Activated T-cell treated with anti-CD3 and anti-CD28 coated beads, Interleukin-2, amount 50 U/mL, for 72 hours (primary cell): ENCODE data around the gene UPP2. TPM values are rescaled to one million over a fixed set of nuclear protein-coding genes. Genes with fewer than 3 reads are reported as not detected.

ENCODE experiments used
- ATAC-seq, 2 donors: fragments of 150-1000 bp; cut with Tn5 transposase; replicated peaks in 1 of 2; 2 replicates each; pipeline ENCODE4 v1.10.0; 2021; ENCODE audit warnings: moderate library complexity in 2 of 2, mild to moderate bottlenecking in 1 of 2
- DNase-seq, 2 donors: peaks; one replicate each; pipeline ENCODE4 v3.0.0; 2021 to 2022; ENCODE audit warnings: mixed read lengths in 1 of 2
- H3K27ac Mint-ChIP-seq: one replicate; pipeline ENCODE4 v1.8.0; 2022; ENCODE audit warnings: mild to moderate bottlenecking, moderate library complexity, mixed read lengths
- H3K27me3 Mint-ChIP-seq: one replicate; pipeline ENCODE4 v1.8.0; 2022; ENCODE audit warnings: low read depth, mixed read lengths
- H3K36me3 Mint-ChIP-seq, 2 donors: one replicate each; pipeline ENCODE4 v1.8.0; 2022; ENCODE audit warnings: mixed read lengths in 2 of 2, mild to moderate bottlenecking in 1 of 2; ENCODE audit not compliant: insufficient read depth in 2 of 2
- H3K4me1 Mint-ChIP-seq: one replicate; pipeline ENCODE4 v1.8.0; 2022; ENCODE audit warnings: low read depth, mixed read lengths
- H3K4me3 Mint-ChIP-seq, 2 donors: one replicate each; pipeline ENCODE4 v1.8.0; 2022; ENCODE audit warnings: mild to moderate bottlenecking in 2 of 2, mixed read lengths in 2 of 2, moderate library complexity in 2 of 2
- H3K9me3 Mint-ChIP-seq, 2 donors: one replicate each; pipeline ENCODE4 v1.8.0; 2022; ENCODE audit warnings: mixed read lengths in 2 of 2
- total RNA-seq, 2 donors: library from RNA; stranded (reverse); gene quantifications; one replicate each; pipeline ENCODE4 v1.2.3, GENCODE V29; 2022

UPP2 gene
- total RNA-seq, 2 donors from 2014 or later: not detected

DNA sequence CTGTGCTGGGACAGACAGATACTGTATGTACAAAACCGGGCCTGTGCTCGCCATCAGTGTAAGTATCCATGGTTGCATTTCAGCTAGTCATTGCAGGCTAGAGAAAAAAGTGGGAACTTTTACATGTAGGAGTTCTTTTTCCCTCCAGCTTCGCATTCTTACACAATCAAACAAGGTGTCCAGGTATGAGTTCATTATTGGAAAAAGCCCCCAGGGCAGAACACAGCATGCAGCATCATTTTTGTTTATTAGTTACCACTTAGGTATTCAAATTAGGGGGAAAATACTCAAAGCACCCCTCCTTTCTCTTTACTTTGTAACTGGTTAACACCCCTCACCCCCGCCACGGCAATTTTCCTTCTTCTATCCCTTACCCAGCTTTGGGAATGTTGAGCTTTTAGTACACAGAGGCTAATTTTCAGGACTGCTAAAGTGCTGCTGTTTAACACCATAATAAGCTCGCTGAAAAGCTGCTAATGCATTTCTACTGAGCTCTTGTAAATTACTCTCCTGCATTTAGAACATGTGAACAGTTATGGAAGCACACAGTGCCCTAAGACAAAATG lies 13.6 kb downstream of the UPP2 start:
- no peak overlapping the region for H3K27ac Mint-ChIP-seq
- no peaks in the 10 kb centered on the region for H3K9me3 Mint-ChIP-seq
- H3K27me3 Mint-ChIP-seq: peaks cover 6% of the 10 kb centered on the region
- H3K36me3 Mint-ChIP-seq: no peaks in the 10 kb centered on the region
- ATAC-seq (no peak), DNase-seq (no peak)
- no peaks in the 10 kb centered on the region for H3K4me1 Mint-ChIP-seq
- no peak overlapping the region for H3K4me3 Mint-ChIP-seq

DNA sequence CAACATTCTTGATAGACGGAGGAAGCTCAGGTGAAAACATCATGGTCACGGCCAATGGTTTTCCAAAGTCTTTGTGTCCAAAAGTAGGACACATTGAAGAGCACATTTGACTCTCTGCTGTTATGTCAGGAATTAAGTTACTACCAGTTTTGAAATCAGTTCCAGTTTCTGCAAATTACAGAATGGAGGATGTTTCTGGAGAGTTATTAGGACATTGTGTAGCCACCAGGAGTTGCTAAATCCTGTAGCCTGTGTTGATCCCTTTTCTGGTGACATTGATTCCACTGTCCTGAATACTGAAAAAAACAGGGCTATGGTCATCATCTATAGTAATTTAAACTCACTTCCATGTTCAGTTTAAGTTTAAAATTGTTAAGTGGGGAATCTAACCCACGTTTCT lies 15.3 kb downstream of the UPP2 start:
- DNase-seq: no peak
- H3K27ac Mint-ChIP-seq: no peak overlapping the region
- no peaks in the 10 kb centered on the region for H3K9me3 Mint-ChIP-seq
- H3K27me3 Mint-ChIP-seq: peaks cover 6% of the 10 kb centered on the region
- no peak overlapping the region for H3K4me3 Mint-ChIP-seq
- ATAC-seq: no peak
- H3K4me1 Mint-ChIP-seq: no peaks in the 10 kb centered on the region
- H3K36me3 Mint-ChIP-seq: no peaks in the 10 kb centered on the region

DNA sequence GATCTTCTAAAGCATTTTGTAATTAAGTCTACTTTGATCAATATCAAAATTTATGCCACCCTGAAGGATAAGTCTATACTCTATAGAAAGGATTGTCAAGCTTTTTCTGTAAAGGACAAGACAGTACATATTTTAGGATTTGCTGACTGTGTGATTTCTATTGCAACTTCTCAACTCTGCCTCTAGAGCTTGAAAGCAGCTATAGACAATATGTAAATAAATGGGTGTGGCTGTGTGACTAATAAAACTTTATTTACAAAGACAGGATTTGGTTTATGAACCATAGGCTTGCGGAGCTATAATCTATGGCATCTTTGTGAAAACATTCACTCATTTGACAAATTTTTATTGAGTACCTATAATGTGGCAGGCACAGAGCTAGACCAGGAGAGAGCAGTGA lies 18.4 kb downstream of the UPP2 start:
- Mint-ChIP-seq H3K27ac (no peak overlapping the region), H3K36me3 (no peaks in the 10 kb centered on the region), H3K27me3 (peaks cover 5% of the 10 kb centered on the region), H3K4me3 (no peak overlapping the region), H3K4me1 (no peaks in the 10 kb centered on the region), H3K9me3 (no peaks in the 10 kb centered on the region)
- ATAC-seq (no peak), DNase-seq (no peak)

DNA sequence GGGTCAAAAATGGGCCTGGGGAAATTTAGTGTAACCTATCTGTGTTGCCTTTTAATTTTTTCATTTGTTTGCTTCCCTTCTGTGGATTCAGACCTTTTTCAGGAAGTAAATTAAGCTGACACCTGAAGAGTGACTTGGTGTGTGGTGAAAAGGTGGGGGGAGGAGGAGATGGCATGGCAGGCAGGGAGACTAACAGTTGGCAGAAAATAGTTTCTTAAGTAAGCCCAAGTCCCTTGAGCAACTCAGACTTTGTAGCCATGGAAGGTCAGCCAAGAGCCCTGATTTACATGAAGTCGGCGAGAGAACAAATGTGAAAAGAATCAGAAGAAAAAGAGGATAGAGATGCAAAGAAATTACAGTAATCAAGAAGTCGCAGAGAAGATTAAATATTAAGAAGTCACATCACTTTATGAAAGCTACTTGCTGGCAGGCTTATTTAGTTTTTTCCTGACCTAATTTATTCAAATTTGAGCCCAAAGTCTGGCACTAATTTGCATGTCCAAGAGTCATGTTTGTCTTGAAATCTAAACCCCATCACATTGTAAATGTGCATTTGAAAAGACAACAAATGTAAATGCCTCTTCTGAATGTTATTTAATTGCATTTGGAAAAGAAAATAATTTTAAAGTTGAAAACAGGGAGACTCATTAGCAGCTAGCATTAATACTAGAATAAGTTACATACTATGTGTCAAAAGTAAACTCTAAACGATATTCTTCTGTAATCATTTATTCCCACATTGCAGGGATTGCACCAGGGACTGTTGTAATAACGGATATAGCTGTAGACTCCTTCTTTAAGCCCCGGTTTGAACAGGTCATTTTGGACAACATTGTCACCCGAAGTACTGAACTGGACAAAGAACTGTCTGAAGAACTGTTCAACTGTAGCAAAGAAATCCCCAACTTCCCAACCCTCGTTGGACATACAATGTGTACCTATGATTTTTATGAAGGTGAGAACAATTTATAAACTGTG lies 19.3 kb downstream of the UPP2 start:
- H3K4me3 Mint-ChIP-seq: no peak overlapping the region
- H3K36me3 Mint-ChIP-seq: no peaks in the 10 kb centered on the region
- DNase-seq: no peak
- H3K27ac Mint-ChIP-seq: no peak overlapping the region
- peaks cover 5% of the 10 kb centered on the region for H3K27me3 Mint-ChIP-seq
- no peaks in the 10 kb centered on the region for H3K4me1 Mint-ChIP-seq
- no peak for ATAC-seq
- H3K9me3 Mint-ChIP-seq: no peaks in the 10 kb centered on the region

DNA sequence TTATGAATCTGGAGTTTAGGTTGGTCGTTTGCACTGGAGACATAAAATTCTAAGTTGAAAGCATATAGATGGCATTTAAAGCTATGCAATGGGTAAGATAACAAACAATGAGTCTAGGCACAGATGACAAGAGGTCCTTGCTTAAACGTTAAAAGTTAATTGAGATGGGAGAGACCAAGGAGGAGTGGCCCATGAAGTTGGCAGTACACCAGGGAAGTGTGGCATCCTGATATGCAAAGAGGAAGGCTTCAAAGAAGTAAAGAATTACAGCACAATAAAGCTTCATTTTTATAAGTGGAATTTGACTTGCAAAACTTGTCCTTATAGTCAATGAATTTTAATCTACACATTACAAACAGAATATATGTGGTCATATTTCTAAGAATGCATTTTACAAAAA lies 23.2 kb downstream of the UPP2 start:
- H3K27me3 Mint-ChIP-seq: peaks cover 11% of the 10 kb centered on the region
- H3K27ac Mint-ChIP-seq: no peak overlapping the region
- ATAC-seq: no peak
- H3K4me3 Mint-ChIP-seq: no peak overlapping the region
- H3K9me3 Mint-ChIP-seq: no peaks in the 10 kb centered on the region
- no peaks in the 10 kb centered on the region for H3K4me1 Mint-ChIP-seq
- no peaks in the 10 kb centered on the region for H3K36me3 Mint-ChIP-seq
- no peak for DNase-seq

DNA sequence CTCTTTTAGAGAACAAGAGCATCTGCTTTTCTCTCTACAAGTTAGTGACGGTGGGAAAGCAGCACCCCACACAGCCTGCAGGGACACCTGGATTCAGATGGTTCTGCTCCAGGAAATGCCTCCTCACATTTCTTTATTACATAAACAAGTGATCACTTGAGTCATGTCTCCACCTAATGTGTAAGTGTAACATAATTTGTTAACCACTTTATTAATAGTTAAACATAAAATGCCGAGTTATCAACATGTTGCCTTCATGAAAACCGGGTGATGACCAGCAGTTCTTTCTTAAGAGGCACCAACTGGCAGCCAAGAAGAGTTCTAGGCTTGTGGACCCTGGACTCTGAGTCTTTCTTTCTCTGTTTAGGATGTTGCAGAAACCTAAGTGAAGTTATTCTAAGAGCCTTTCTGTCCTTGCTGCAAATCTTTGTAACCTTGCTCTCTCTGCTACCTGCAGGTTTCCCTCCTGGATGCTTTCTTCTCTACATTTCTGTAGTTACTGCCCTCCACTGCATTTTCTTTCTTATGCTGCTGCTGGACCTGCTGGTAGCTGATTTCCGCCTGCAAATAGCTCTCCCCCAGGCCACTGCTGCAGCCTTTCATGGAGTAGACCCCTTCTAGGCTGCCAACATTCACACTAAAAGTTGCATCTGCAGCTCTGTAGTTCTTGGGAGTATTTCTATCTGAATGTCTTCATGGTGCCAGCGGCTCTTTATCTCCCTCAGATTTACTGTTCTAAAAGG lies 24.3 kb downstream of the UPP2 start:
- H3K27ac Mint-ChIP-seq: no peak overlapping the region
- no peaks in the 10 kb centered on the region for H3K9me3 Mint-ChIP-seq
- DNase-seq (no peak), ATAC-seq (no peak)
- no peaks in the 10 kb centered on the region for H3K36me3 Mint-ChIP-seq
- no peak overlapping the region for H3K4me3 Mint-ChIP-seq
- H3K27me3 Mint-ChIP-seq: peaks cover 11% of the 10 kb centered on the region
- no peaks in the 10 kb centered on the region for H3K4me1 Mint-ChIP-seq

DNA sequence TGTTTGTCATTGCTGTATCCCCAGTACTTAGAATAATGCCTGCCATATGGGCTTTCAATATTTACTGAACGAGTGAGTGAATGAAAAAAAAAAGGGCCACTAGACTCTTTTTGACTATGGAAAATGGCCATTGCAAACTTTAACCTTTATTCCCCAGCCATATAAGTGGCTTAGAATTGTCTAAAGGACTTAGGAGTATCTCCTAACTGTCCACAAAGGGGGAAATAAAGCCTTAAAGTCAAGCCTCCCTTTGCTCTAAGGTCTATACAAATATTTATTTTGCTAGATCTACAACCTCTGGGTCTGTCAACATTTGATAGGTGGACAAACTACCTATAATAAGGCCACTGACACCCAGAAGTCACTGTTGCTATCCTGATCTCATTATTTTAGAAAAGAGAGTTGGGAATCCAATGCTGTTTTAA lies 25.7 kb downstream of the UPP2 start:
- no peak for ATAC-seq

DNA sequence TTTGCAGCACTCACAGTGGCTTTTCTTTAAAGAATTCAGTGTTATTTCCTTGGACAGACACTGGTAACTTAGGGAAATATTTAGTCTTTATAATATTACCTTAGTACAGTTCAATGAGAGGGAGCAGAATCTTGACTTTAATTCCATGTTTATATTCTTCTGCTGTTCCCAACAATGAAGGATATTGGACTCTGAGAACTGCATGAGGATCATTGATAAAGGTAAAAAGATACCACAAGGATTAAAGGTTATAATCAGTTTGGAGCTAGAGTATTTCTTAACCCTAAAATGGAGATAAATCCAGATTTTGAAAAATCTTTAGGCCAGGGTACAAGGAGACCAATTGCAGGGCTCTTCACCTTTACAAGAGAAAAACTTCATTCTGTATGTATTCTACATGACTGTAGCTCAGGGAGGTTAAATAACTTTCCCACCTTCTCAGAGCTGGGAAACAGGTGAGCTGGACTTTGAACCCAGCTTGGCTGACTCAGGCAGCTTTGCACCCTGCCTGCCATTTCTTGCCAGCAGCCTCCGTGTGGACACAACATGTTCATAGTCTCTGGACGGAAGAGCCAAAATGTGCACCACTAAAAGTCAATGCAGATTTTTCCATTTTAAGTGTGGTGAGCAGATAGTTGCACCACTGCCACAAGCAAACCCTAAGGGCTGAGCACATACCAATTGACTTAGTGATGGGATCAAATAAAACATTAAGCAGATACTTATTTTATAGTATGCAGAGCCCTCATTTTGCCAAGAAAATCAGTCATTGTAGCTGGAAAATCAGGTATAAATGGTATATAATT lies 26.7 kb downstream of the UPP2 start:
- H3K27me3 Mint-ChIP-seq: peaks cover 12% of the 10 kb centered on the region
- H3K27ac Mint-ChIP-seq: no peak overlapping the region
- ATAC-seq (no peak), DNase-seq (no peak)
- H3K4me1 Mint-ChIP-seq: no peaks in the 10 kb centered on the region
- H3K4me3 Mint-ChIP-seq: no peak overlapping the region
- H3K9me3 Mint-ChIP-seq: no peaks in the 10 kb centered on the region
- no peaks in the 10 kb centered on the region for H3K36me3 Mint-ChIP-seq

More for the DNA sequence above, 25.7 kb downstream of the UPP2 start:
- H3K27me3 Mint-ChIP-seq: peaks cover 17% of the 10 kb centered on the region
- DNase-seq: no peak
- no peak overlapping the region for H3K4me3 Mint-ChIP-seq
- no peaks in the 10 kb centered on the region for H3K9me3 Mint-ChIP-seq
- H3K36me3 Mint-ChIP-seq: no peaks in the 10 kb centered on the region
- H3K27ac Mint-ChIP-seq: no peak overlapping the region
- no peaks in the 10 kb centered on the region for H3K4me1 Mint-ChIP-seq

DNA sequence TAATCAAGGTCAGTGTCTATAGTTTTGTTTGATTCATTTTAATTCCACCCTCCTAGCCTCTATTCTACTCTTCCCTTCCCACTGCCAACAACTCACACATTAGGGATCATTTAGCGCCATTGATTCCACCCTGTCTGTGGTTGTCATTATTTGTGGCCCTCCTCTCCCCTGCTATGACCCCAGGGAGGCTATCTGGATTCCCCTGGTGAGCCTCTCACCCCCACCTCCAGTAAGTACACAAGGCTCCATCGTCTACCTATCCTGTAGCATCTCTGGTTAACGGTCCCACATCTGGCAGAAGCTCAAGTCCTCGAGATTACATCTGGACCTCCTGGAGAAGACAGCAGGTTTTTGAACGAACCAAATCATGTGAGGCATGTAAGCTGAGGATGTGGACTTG lies 27.4 kb downstream of the UPP2 start:
- Mint-ChIP-seq H3K36me3 (no peaks in the 10 kb centered on the region), H3K9me3 (no peaks in the 10 kb centered on the region), H3K27ac (no peak overlapping the region), H3K4me3 (no peak overlapping the region), H3K27me3 (peaks cover 12% of the 10 kb centered on the region), H3K4me1 (no peaks in the 10 kb centered on the region)
- DNase-seq: no peak
- ATAC-seq: no peak

DNA sequence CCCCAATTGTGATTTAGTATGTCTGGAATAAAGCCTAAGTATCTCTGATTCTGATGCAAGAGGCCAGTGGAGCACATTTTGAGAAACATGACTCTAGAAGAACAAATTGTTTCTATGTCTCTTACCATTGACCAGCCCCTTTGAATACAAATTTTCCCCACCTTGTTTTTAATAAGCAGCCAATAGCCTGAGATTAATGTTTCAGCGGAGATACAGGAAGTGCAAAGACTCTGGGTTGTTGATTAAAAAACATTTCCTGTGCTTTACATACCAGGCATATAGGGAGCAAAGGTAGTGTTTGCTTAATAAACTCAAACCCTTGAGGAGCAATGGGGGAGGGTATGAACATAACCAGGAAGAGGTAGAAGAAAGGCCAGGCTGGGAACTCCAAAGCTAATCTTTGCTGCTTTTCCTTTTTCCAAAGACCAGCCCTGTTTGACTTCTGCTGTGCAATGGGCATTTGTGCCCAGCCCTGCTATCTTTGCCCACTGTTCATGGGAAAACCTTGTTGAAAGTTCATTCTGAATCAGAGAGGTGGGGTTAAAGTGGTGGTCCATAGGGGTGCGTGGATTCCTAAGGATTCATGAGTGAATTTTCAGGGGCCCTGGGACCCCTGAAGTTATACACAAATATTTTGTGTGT lies 29.3 kb downstream of the UPP2 start:
- Mint-ChIP-seq H3K27ac (no peak overlapping the region), H3K4me1 (no peaks in the 10 kb centered on the region), H3K4me3 (no peak overlapping the region), H3K36me3 (no peaks in the 10 kb centered on the region), H3K9me3 (no peaks in the 10 kb centered on the region), H3K27me3 (peaks cover 12% of the 10 kb centered on the region)
- DNase-seq (no peak), ATAC-seq (no peak)

DNA sequence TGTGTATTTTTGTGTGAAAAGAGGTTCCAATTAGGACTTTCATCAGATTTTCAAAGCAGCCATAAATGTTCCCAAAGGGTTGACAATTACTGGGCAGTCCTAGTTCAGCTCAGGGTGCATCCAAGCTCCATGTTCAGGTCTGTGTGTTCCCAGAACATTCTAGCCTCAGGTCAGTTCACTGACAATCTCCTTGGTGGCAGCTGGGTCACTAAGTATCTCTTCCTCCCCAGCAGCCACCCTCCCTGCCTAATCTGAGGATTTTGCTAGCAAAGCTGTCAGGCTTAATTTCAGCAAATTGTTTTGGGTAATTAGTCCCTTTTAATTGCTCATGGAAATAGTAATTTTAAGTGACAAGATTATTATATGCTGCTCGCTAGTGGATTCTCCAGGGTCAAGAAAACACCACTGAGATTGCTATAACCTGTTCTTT lies 29.8 kb downstream of the UPP2 start:
- peaks cover 6% of the 10 kb centered on the region for H3K27me3 Mint-ChIP-seq
- no peak for ATAC-seq
- no peak overlapping the region for H3K27ac Mint-ChIP-seq
- H3K36me3 Mint-ChIP-seq: no peaks in the 10 kb centered on the region
- H3K9me3 Mint-ChIP-seq: no peaks in the 10 kb centered on the region
- no peak for DNase-seq
- H3K4me3 Mint-ChIP-seq: no peak overlapping the region
- no peaks in the 10 kb centered on the region for H3K4me1 Mint-ChIP-seq

DNA sequence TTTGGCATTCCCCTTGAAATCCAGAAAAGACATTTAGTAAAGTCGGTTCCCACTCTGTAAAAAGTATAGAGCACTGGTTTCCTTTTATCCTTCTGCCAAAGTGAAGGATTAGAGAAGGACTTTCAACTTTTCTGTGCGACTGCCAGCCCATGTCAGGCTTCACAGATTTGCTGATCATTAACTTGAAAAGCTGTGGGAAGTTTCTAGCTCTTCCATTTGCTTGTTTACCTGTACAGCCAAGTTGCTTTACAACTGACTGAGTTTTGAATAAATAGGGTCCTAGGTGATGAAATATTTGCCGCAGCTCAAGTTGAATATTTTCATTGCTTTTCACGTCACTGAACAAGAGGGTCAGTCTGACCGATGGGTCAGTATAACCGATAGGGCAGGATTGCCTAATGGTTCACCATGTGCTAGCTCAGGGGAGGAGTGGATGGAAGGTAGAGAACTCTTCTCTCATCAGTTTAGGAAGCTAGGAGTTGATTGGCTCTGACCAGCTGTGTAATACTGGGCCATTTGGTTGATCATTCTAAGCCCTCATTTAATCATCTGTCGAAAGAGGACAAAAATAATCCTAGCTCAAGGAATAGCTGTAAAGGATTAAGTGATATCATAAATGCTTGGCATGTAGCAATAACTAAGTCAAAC lies 30.4 kb downstream of the UPP2 start:
- no peak overlapping the region for H3K27ac Mint-ChIP-seq
- no peaks in the 10 kb centered on the region for H3K9me3 Mint-ChIP-seq
- no peak overlapping the region for H3K4me3 Mint-ChIP-seq
- peaks cover 7% of the 10 kb centered on the region for H3K27me3 Mint-ChIP-seq
- ATAC-seq (no peak), DNase-seq (no peak)
- H3K36me3 Mint-ChIP-seq: no peaks in the 10 kb centered on the region
- H3K4me1 Mint-ChIP-seq: no peaks in the 10 kb centered on the region
